ENCODE measurements around the gene ADPRH.
"Not testable (repeated sequence)": the region's sequence is repeated elsewhere in the genome, so short reads cannot be mapped to it uniquely, and the experiment has no call there.

The ADPRH gene

DNA sequence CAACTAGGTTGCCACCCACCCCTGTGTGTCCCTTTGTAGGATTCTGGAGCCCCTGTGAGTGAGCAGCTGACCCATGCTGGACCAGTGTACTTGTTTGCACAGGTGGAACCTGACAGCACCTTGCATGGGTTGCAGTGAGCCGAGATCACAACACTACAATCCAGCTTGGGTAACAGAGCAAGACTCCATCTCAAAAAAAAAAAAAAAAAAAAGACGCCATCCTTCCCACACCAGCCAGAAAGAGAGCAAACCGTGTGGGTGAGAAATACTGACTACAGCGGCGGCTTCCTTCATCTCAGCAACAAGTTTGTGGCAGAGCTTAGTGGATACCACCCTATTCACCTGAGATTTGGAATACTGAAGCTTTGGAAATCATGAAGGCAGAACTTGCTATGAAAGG lies 19.1 kb upstream of the ADPRH start:
- no peak for DNase-seq

DNA sequence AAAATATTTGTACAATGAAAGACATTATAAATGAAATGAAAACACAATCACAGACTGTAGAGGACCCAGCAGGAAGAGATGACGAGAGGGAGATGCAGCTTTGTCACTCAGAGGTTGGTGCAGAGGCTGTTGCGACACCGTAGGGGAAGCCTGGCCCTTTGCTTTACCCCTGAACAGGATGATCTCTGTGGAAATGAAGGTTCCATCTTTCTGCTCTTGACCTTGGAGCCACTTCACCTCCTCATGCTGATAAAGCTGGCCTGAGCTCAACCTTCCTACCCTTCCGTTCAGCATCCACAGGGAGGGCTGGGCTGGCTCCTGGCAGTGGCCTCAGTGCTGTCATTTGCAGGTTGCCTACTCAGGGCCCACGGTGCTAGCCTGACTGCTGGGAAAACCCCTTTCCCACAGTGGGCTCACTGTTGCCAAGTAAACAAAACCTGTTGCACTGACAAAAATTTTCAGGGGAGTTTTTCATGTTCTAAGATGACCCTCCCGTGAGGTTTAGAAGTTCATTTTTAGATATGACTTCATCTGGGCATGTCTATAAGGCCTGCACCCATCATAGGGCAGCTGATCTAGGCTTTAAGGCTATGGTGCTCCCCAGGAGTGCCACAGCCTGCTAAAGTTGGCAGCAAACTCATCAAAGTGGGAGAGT lies 16.9 kb upstream of the ADPRH start:
- no peak for DNase-seq

- DNase-seq: not testable (repeated sequence)
Measured at GRCh38 chr3:119563334-119563733, 16.0 kb upstream of the ADPRH start.

DNA sequence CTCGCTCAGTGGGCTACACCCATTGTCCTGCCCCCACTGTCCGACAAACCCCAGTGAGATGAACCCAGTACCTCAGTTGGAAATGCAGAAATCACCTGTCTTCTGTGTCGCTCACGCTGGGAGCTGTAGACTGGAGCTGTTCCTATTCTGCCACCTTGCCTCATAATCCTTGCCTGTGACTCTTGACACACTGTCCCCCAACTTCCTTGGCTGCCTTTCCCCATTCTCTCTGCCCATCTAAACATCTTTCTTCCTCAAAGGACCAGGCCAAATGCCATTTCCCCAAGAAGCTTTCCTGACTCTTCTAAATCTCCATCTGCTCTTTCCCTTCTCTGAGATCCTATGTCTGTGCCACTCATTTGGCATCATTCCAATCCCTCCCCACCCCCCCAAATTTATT lies 10.1 kb upstream of the ADPRH start:
- no peak for DNase-seq

- no peak for DNase-seq
Measured at GRCh38 chr3:119570229-119570628, 9.1 kb upstream of the ADPRH start.

GRCh38 chr3:119571230-119571629 lies 8.1 kb upstream of the ADPRH start:
- DNase-seq: no peak

GRCh38 chr3:119571688-119572087 lies 7.6 kb upstream of the ADPRH start:
- no peak for DNase-seq

GRCh38 chr3:119575507-119575906 lies 3.8 kb upstream of the ADPRH start:
- no peak for DNase-seq

GRCh38 chr3:119580067-119580760 lies 922 bp downstream of the ADPRH start:
- DNase-seq: no peak

- no peak for DNase-seq
Measured at GRCh38 chr3:119582178-119582577, 2.9 kb downstream of the ADPRH start.

DNA sequence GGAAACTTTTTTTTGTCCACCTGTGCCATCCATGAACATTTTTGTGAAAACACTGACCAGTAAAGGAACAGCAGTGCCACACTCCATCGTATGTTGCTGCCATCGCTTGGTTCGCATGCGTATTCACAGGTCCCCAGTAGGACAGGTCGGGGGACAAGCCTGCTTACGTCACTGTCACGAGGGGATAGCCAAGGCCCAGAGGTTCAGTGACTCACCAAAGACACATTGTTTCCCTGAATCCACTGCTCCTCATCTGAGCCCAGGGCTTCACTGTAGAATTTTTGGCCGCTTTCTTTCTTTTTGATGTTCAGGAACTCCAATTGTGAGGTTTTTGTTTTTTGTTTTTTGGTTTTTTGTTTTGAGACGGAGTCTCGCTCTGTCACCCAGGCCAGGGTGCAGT lies 5.9 kb downstream of the ADPRH start:
- no peak for DNase-seq

GRCh38 chr3:119585856-119586570 lies 6.7 kb downstream of the ADPRH start:
- no peak for DNase-seq

DNA sequence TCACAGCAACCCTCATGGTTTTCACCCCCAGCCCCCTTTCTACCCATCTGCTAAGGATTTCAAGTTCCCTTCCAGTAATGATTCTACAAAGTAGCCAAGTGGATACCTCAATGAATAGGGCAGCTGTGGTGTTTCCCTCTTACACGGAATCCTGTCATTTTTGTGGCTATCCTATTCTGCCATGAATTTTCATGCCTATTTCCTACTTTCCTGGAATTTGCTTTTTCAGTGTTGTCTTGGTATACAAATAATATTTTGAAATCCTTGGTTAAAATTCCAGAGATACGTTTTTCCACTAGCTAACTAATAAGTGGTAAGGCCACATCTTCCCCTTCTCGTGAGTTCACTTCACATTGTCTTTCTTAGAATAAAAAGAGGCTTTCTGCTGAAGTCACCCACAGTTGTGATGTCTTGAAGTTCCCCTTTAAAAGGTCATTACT lies 7.5 kb downstream of the ADPRH start:
- no peak for DNase-seq

DNA sequence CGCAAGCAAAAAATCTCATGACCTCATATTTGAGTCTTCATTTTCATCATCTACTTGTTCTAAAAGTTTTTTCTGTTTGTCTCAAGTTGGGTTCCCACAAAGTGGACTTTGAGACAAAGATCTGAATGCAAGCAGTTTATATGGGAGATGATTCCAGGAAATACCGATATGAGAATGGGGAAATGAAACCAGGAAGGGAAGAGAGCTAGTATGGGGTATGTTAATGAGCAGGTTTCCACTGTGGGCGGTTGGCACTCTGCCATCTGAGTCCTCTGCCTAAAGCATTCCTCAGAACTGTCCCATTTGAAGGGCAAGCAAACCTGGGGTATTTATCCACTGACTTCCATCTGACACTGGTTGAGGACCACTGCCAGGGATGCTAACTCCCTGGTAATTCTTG lies 8.8 kb downstream of the ADPRH start:
- no peak for DNase-seq

GRCh38 chr3:119589102-119589773 lies 9.9 kb downstream of the ADPRH start:
- no peak for DNase-seq

DNA sequence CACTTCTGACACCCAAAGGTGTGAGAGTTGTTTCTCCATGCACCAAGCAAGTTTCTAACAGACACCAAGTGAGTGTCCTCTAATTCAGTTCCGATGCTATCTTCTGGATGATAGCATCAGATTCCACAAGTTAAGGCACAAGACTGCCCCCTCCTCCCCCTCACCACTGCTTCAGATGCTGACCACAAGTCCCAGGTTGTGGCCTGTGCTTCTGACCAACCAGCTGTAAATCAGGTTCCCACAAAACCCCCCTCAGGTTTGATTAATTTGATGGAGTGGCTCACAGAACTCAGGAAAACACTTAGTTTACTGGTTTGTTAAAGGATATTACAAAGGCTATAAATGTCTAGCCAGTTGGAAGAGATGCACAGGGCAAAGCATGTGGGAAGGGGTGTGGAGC lies 11.4 kb downstream of the ADPRH start:
- DNase-seq: no peak

GRCh38 chr3:119592861-119593260 lies 13.6 kb downstream of the ADPRH start:
- no peak for DNase-seq

DNA sequence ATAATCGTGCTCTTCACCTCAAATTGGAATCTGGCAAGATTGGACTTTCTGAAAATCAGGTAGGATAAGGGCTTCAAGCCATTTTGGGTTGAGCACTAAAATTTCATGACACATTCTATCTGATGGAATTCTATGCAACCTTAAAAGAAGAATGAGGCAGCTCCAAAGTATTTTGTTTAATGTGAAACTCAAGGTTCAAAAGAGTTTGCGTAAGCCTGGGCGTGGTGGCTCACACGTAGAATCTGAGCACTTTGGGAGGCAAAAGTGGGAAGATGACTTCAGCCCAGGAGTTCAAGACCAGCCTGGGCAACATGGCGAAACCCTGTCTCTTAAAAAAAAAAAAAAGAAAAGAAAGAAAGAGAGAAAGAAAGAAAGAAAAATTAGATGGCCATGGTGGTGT lies 14.8 kb downstream of the ADPRH start:
- no peak for DNase-seq

- not testable (repeated sequence) for DNase-seq
Measured at GRCh38 chr3:119594929-119595328, 15.6 kb downstream of the ADPRH start.

GRCh38 chr3:119595639-119596334 lies 16.5 kb downstream of the ADPRH start:
- no peak for DNase-seq

DNA sequence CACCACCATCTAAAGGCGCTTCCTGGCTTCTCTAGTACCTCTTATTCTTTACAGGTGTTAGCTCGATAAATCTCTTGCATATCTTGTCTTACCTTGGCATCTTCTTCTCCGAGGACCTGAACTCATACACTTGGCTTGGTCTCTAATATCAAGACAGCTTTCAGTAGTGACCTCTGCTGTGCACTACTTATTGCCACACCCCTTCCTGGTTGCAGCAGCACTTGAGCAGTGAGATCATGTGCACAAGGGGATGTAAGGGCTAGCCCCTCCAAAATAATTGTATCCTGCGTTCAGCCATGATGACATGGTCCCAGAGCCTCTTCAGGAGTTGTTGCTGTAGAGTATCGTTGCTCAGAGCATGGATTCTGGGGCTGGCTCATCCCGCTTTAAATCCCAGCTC lies 17.1 kb downstream of the ADPRH start:
- DNase-seq: no peak

DNA sequence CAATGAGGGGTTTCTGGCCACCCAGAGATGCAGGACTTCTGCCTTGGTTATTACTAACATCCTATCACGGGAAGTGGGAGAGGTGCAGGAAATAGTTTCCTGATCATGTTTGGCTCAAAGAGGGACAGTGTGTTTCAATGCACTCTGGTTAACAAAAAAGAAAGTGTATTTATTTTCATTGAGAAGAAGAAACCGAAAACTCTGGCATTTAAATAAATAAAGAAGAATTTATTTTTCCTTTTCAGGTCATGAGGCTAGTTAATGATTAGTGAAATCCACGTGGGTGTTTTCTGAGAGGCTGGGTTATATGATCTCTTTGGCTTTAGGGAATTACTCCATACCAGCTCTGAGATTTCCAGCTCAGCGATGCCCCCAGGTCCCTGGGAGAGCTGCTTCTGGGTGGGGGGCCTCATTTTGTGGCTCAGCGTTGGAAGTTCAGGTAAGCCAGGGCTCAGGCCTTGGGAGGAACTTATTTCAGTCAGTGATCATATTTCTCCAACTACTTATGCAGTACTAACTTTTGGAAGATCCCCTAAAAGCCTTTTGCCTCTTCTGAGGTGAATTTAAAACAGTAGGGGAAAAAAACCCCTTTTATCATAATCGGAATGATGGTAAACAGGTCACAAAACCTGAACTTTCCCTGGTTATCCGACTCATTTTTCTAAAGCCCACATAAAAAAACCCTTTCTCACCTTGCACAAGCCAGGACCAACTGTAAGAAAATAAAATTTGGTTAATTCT lies 18.4 kb downstream of the ADPRH start, which contains the start of gene PLA1A:
PLA1A (plus strand) TSS at position 338 of the 741 bp plus-strand sequence; CDS start at position 367, 29 bp downstream.
- no peak for DNase-seq

Measured in activated naive CD4-positive, alpha-beta T cell treated with anti-CD3 and anti-CD28 coated beads, Interleukin-2, amount 50 U/mL, for 16 hours (primary cell).